HG02623 (cell line): ENCODE results near the gene TNFAIP1.

Source experiments
- ATAC-seq: cut with Tn5 transposase; IDR thresholded peaks from one replicate; pipeline ENCODE4 v1.9.1; 2021; ENCODE audit warnings: moderate library complexity; ENCODE audit not compliant: unreplicated experiment

TNFAIP1 gene

DNA sequence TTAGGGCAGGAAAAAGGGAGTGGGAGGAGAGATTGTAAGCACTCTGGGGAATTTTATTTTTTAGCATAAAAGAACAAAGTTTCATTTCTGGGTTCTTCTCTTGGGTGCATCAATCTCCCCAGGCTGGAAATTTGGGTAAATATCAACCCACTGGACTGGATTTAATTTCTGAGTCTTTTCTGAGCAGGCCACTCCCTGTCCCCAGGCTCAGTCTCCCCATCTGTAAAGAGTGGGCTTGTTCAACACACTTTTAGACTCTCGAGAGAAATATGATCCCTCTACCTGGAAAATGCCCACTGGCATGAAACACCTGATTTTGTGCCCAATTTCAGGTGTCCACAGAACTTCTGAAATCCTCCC, 35.2 kb downstream of the TNFAIP1 start:
- ATAC-seq, result no peak

DNA sequence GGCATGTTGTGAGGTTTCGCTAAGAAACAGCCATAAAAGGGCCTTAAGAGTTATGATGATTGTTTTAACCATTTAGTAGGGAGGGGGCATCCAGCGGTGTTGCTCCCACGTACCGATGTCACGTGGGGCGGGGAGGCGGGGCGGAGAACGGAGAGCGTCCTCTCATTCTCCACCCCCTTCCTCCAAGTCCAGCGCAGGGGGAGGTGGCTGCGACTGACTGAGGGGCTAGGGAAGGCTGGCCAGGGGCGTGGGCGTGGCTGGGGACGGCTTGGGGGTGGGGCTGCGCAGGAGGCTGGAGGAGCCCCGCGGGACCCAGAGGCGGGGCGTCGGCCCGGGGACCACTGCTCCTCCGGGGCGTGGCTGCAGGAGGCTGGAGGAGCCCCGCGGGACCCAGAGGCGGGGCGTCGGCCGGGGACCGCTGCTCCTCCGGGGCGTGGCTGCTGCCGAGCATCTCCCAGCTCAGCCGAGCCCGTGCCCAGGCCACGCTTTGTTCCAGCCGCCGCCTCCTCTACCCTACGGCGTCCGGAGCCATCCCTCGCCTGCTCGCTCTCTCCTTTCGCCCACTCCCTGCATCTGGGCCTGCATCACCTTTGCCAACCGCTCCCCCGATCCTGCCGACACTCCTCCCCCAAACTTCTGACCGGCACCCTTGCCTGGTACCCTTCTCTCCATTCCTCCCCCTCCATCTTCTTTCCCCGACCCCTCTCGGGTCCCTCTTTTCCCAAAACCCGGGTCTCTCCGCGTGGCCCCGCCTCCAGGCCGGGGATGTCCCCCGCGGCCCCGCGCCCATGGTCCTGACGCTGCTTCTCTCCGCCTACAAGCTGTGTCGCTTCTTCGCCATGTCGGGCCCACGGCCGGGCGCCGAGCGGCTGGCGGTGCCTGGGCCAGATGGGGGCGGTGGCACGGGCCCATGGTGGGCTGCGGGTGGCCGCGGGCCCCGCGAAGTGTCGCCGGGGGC, 36.0 kb downstream of the TNFAIP1 start, which contains the start of gene SARM1:
Gene SARM1, plus strand, starts transcription at position 450 of the 958 bp plus-strand sequence. Its CDS starts 339 bp downstream, at position 789.
- ATAC-seq, result peak; percentile 85

DNA sequence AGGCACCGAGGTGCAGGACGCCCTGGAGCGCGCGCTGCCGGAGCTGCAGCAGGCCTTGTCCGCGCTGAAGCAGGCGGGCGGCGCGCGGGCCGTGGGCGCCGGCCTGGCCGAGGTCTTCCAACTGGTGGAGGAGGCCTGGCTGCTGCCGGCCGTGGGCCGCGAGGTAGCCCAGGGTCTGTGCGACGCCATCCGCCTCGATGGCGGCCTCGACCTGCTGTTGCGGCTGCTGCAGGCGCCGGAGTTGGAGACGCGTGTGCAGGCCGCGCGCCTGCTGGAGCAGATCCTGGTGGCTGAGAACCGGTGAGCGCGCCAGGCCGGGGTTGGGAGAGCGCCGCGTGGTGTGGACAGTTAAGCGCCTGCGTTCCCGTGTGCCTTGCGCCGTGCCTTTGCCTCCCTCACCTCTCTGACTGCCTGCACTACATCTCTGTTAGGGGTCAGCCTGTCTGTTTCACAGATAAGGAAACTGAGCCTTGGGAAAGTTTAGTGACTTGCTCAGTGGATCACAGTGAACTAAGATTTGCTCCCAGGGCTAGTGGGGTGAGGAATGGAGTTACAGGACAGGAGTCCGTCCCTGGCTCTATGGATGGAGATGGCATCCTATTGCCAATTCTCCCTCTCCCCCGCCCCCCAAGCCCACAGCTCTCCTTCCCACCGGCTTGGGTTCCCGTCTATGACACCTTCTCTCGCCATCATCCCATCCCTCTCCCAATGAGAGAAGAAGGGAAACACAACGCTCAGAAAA, 36.8 kb downstream of the TNFAIP1 start:
- peak; percentile 8 for ATAC-seq

DNA sequence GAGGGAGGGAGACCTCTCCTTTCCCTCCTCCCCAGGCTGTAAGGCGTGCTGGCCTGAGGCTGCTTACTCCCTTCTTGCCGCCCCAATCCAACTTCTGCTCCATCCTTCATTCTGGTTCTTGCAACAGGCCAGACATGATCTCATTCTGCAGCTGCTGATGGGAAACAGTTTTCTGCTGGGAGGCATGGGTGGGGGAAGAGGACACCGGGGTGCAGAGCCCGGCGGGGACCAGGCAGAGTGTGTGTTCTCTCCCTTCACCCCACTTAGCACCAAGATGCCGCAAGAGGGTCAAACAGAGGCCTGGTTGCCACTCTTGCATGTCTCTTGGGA, 37.3 kb downstream of the TNFAIP1 start:
- no peak for ATAC-seq

DNA sequence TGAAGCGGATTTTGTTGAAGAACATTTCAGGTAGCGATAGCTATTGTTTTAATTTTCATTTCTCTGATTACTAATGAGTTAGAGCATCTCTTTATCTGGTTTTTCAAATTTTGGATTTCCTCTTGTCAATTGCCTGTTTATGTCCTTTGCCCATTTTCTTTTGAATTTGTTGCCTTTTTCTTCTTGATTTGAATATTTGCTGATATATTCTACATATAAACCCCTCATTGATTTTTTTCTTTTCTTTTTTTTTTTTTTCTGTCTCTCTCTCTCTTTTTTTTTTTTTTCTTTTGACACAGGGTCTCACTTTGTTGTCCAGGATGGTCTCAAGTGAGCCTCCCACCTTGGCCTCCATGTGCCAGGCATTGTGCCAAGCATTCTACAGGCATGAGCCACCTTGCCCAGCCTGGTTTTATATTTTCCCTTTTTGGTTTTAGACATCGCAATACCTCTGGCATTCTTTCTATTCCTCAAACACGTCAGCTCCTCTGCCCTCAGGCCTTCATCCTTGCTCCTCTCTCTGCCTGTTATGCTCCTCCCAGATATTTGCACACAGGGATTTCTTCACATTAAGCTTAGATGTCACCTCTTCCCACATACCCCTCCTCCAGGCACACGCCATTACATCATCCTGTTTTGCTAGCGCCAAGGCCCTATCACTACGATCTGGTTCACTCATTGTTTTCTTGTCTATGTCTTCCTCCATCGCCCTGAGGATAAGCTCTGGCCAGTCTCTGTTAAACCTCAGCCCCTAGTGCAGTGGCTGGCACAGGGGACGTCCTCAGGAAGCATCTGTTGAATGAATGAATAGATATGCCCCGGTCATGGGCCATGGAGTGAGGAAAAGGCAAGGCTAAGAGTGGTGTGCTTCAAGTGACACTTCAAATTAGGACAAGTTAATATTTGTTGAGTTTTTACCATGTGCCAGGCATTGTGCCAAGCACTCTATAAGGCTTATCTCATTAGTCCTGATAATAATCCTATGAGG, 44.5 kb downstream of the TNFAIP1 start:
- no peak for ATAC-seq

DNA sequence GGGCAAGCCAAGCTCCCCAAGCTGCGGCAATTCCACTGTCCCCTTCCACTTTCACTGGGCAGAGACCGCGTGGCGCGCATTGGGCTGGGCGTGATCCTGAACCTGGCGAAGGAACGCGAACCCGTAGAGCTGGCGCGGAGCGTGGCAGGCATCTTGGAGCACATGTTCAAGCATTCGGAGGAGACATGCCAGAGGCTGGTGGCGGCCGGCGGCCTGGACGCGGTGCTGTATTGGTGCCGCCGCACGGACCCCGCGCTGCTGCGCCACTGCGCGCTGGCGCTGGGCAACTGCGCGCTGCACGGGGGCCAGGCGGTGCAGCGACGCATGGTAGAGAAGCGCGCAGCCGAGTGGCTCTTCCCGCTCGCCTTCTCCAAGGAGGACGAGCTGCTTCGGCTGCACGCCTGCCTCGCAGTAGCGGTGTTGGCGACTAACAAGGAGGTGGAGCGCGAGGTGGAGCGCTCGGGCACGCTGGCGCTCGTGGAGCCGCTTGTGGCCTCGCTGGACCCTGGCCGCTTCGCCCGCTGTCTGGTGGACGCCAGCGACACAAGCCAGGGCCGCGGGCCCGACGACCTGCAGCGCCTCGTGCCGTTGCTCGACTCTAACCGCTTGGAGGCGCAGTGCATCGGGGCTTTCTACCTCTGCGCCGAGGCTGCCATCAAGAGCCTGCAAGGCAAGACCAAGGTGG, 45.7 kb downstream of the TNFAIP1 start:
- ATAC-seq, result no peak

DNA sequence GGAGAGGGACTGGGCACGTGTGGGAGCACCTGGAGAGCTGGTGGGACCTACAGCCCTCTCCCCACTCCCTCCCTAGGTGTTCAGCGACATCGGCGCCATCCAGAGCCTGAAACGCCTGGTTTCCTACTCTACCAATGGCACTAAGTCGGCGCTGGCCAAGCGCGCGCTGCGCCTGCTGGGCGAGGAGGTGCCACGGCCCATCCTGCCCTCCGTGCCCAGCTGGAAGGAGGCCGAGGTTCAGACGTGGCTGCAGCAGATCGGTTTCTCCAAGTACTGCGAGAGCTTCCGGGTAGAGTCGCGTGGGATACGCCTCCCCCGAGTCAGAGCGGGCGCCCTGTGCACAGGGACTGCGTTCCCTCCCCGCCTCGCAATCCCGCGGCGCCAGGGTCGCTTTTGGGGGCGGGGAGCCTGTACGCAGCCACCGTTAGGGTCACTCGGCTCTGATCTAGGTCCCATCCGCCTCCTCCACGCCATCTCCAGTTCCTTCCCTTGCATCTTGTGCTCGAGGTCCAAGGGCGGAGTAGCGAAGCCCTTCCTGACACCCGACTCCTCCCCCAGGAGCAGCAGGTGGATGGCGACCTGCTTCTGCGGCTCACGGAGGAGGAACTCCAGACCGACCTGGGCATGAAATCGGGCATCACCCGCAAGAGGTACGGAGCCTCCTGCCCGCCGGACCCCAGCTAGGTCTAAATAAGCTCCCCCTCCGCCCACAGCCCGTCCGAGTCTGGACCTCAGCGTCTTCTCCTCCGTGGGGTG, 48.9 kb downstream of the TNFAIP1 start:
- ATAC-seq, result peak; percentile 59

DNA sequence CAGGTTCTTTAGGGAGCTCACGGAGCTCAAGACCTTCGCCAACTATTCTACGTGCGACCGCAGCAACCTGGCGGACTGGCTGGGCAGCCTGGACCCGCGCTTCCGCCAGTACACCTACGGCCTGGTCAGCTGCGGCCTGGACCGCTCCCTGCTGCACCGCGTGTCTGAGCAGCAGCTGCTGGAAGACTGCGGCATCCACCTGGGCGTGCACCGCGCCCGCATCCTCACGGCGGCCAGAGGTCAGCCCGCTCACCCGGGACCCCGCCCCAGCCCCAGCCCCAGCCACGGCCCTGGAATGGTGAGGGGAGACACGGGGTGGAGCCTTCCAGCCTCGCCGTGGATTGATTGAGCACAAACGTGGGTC, 49.5 kb downstream of the TNFAIP1 start:
- ATAC-seq, result peak; percentile 18

DNA sequence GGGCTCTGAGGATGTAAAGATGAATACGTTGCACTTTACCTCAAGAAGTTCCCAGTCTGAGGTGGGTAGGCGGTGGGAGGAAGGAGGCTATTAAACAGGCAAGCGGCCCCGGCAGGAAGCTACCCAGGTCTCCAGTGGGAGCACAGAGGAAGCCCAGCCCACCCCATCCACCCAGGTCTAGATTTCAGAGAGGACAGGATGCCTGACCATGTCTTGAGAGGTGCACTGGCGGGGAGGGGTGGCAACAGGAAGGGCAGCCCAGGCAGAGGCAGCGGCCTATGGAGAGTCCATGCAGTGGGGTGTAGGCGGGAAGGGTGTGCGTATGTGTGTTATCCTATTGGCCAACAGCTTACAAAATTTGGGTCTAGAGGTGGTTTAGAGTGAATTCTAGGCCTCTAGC, 49.8 kb downstream of the TNFAIP1 start:
- no peak for ATAC-seq

DNA sequence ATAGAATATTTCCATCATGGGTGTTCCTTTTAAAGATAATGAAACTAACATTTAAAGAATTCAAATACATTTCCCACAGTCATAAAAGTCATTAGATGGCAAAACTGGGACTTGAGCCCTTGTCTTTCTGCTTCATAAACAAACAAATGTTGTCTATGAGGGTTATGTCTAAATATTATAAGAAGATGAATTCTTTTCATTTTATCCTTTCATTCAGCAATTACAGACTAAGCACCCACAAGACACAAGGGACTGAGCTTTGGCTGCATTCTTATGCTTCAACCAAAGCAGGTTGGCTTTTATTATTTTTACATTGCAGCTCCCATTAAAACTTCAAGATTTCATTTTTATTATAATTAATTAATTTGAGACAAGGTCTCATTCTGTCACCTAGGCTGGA, 50.8 kb downstream of the TNFAIP1 start:
- ATAC-seq, result no peak

DNA sequence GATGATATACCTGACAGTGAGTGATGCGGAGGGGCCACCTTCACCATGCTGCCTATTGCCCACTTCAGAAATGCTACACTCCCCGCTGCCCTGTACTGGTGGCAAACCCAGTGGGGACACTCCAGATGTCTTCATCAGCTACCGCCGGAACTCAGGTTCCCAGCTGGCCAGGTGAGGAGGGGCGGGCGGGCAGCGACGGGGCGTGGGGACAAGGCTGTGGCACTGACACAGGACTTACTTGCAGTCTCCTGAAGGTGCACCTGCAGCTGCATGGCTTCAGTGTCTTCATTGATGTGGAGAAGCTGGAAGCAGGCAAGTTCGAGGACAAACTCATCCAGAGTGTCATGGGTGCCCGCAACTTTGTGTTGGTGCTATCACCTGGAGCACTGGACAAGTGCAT, 52.5 kb downstream of the TNFAIP1 start:
- ATAC-seq, result no peak

DNA sequence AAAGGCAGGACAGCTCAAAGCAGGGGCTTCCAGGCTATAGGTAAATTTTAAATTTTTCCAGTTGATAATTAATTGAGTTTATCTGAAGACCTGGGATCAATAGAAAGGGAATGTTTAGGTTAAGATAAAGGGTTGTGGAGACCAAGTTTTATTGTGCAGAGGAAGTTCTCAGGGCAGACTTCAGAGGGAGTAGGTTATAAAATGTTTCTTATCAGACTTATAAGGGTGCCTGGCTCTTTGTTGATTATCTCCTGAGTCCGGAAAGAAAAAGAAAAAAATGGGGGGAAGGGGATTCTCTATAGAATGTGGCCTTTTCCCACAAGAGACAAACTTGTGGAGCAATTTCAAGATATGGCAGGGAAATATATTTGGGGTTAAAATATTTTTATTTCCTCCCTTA, 54.6 kb downstream of the TNFAIP1 start:
- ATAC-seq, result no peak

DNA sequence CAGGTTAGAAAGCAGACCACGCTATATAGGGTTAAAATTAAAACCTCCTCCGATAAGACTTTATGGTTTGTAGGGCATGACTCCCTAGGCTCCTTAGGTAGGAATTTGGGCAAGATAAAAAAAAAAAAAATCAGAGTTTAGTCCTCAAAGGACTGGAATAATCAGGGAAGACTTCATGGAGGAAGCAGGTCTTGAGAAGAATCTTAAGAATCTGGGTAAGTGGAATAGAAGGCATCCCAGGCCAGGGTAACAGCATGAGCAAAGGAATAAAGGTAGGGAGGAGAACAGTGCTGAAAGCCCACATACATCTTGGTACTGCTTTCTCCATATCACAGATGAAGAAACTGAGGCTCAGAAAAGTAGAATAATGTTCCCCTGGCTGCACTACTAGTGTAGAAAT, 55.0 kb downstream of the TNFAIP1 start:
- ATAC-seq, result no peak

DNA sequence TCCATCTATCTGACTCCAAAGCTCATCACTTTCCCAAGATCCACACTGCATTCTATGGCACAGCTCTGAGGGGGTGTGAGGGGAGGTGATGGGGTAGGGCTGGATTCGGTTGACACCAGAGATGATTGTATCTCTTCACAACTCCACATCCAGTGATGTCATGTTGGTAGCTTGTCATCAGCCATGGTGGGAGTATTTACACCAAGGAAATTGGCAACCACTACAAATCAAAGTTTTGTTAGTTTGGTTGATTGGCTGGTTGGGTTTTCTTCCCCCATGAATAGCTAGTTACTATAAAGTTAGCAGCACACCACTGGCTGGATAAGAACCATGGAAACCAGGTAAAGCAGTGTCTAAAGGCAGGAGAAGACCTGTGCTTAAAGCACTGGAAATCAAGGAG, 55.4 kb downstream of the TNFAIP1 start:
- no peak for ATAC-seq

DNA sequence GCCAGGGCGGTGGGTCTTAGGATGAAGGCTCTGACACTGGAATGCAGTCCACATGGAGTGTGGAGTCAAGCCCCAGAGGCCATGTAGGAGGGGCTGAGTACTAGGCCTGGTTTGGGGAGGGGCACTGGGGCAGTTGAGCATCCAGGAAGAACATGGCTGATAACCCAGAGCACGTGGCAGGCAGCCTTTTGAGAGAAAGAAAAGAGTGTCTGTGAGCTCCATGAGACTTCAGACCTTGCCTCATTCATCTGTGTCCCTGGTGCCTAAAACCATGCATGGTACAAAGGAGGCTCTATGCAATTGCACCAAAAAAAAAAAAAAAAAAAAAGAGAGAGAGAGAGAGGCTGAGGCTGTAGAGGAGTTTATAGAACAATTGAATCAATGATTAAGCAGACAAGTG, 55.8 kb downstream of the TNFAIP1 start:
- ATAC-seq, result no peak

DNA sequence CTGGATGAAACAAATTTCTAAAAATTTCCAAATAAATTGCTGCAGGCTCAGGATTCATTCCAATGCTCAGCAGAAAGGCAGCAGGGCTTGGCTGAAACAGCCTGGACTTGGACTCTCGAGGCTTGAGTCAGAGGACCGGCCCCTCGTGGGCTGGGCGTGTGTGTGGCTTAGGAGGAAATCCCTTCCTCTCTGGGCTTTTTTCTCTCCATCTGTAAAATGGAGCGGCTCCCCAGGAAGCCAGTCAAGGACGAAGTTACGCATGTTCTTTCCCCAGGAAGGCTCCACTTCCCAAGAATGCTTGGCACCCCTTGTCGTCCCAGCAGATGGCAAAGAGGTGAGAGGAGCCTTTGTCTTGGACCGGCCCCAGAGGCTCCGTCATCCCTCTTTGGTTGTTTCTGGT, 56.9 kb downstream of the TNFAIP1 start:
- ATAC-seq, result no peak

DNA sequence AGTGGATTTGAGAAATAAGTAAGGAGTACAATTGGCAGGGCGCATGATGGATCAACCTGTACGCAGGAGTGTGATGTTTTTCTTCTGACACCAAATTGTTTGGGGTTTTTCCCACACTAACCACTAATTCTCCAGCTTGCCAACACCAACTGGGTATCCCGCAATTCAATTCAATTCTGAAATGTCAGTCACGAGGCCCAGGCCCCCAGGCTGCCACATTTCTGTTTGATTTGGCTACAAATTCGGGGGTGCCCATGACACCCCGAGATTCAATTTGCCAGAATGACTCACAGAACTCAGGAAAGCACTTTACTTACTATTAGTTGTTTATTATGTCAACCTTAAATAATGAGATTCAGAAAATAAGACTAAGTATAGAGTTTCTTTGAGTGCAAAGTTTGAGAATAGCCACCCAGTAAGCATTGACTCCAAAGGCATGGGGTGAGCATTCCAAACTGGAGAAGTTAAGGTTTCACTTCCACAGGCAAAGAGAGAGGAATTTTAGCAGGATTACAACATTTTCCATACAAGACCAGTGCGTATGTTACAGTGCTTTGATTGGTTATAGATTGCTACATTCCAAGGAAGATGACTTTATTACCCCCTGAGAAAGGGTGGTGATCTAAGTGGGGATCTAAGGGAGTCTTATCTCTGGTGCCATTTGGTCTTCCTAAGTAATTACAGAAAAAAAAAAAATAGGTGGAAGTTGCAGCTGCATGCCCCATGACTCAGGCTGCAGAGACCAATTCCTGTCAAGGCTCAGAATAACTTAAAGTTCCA, 59.0 kb downstream of the TNFAIP1 start:
- no peak for ATAC-seq

DNA sequence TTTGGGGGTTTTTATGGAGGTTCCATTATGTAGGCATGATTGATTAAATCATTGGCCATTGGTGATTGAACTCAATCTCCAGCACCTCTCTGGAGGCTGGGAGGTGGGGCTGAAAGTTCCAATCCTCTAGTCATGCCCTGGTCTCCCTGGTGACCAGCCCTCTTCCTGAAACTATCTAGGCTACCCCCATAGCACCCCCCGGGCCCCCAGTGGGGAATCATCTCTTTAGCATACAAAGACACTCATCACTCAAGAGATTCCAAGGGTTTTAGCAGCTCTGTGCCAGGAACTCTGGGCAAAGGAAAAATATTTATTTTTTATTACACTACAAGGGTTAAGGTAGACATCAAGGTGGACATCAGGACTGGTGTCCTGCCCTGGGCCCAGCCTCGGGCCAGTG, 59.9 kb downstream of the TNFAIP1 start:
- ATAC-seq, result no peak

DNA sequence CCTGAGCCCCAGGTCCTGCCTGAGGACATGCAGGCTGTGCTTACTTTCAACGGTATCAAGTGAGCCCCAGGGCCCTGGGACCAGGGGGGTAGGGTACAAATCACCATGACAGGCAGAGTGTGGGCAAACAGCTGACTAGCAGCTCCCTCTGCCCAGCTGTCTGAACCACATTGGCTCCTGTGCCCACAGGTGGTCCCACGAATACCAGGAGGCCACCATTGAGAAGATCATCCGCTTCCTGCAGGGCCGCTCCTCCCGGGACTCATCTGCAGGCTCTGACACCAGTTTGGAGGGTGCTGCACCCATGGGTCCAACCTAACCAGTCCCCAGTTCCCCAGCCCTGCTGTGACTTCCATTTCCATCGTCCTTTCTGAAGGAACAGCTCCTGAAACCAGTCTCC, 60.4 kb downstream of the TNFAIP1 start:
- ATAC-seq, result no peak
